Testis (tissue), 3 donors: ENCODE results near the gene LHX8. TPM values are rescaled to one million over a fixed set of nuclear protein-coding genes. Genes with fewer than 3 reads are reported as not detected.

Source experiments
- DNase-seq: peaks from one replicate; pipeline ENCODE4 v3.0.0-alpha.2; 2019
- H3K27ac ChIP-seq, 2 donors: fragments of 200-600 bp; sonication (generic); one replicate each; pipeline ENCODE4 v1.5.1; 2019
- H3K27me3 ChIP-seq: fragments of 200-600 bp; sonication (generic); one replicate; pipeline ENCODE4 v1.5.1; 2019
- H3K36me3 ChIP-seq: fragments of 200-600 bp; sonication (generic); one replicate; pipeline ENCODE4 v1.5.1; 2017; ENCODE audit warnings: low read depth; ENCODE audit errors: missing control alignments
- H3K4me1 ChIP-seq: fragments of 200-600 bp; sonication (generic); one replicate; pipeline ENCODE4 v1.5.1; 2019
- H3K4me3 ChIP-seq, 2 donors: fragments of 200-600 bp; sonication (generic); one replicate each; pipeline ENCODE4 v1.5.1; 2017 to 2019
- H3K9me3 ChIP-seq: fragments of 200-600 bp; sonication (generic); one replicate; pipeline ENCODE4 v1.5.1; 2017
- POLR2A ChIP-seq: fragments of 450-650 bp; IDR thresholded peaks from one replicate; pipeline ENCODE4 v1.6.1; 2017; ENCODE audit warnings: antibody characterized with exemption, mild to moderate bottlenecking, moderate library complexity
- WGBS, 2 donors: methylation state at CpG; one replicate each; pipeline ENCODE4 v1.1.5; 2018; 5-methylcytosine and 5-hydroxymethylcytosine counted together
- intact Hi-C: fragments of 100-400 bp; cut with DNase I; formaldehyde crosslinking; loops from one replicate; pipeline ENCODE4 v1.15.1; 2023; ENCODE audit warnings: low total_unique reads
- polyA plus RNA-seq: library from polyadenylated mRNA; stranded (reverse); fragments of 350-450 nt; fragmentation: Illumina TruSeq; extraction: RNeasy Lipid Tissue Mini Kit (QIAGEN cat#74804); gene quantifications from one replicate; pipeline ENCODE4 v1.2.3, GENCODE V29; 2014; ENCODE audit warnings: low read depth, low replicate concordance; ENCODE audit not compliant: insufficient read depth
- small RNA-seq, 2 donors: library from RNA; depleted of rRNA; stranded (forward); fragments of <200 nt; gene quantifications; one replicate each; pipeline ENCODE3, GENCODE V24; 2016
- total RNA-seq, 2 donors: library from RNA; depleted of rRNA; stranded (reverse); fragments of >200 nt; gene quantifications; one replicate each; pipeline ENCODE4 v1.2.3, GENCODE V29; 2016
- TF ChIP-seq, protein P1 (sequence below), 3 experiments: fragments of 450-650 bp in 2 of 3; fragments of 200-600 bp in 1 of 3; sonication (generic) in 1 of 3; IDR thresholded peaks; one replicate each; pipeline ENCODE4 v1.5.1; 2016 to 2019; ENCODE audit warnings: antibody characterized with exemption in 3 of 3, mild to moderate bottlenecking in 2 of 3, moderate library complexity in 1 of 3

The LHX8 gene
- total and polyA plus RNA-seq, 3 donors from 2014 or later = 1.4 to 2.9 (median 1.7) TPM

DNA sequence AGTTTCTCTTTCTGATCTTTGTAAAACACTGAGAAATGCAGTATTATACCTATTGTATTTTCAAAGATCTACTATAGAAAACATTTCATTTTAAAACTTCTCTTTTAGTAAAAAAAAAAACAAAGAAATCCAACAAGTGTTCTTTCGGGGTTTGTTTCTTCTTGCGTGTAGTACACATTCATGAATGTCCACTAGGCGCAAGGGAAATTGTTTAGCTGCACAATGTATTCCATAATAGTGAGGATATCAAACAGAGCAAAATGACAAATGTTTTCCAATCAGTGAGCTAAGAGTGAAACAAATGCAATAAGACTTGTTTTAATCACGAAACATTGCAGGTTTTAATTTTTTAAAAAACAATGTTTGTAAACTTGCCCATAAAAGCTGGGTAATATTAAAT lies 68.6 kb downstream of the LHX8 start:
- TF ChIP-seq POLR2A = no peak
- TF ChIP-seq, protein P1, sequence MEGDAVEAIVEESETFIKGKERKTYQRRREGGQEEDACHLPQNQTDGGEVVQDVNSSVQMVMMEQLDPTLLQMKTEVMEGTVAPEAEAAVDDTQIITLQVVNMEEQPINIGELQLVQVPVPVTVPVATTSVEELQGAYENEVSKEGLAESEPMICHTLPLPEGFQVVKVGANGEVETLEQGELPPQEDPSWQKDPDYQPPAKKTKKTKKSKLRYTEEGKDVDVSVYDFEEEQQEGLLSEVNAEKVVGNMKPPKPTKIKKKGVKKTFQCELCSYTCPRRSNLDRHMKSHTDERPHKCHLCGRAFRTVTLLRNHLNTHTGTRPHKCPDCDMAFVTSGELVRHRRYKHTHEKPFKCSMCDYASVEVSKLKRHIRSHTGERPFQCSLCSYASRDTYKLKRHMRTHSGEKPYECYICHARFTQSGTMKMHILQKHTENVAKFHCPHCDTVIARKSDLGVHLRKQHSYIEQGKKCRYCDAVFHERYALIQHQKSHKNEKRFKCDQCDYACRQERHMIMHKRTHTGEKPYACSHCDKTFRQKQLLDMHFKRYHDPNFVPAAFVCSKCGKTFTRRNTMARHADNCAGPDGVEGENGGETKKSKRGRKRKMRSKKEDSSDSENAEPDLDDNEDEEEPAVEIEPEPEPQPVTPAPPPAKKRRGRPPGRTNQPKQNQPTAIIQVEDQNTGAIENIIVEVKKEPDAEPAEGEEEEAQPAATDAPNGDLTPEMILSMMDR (IDR thresholded peaks at IDR 0.05) = no peak
- Histone ChIP-seq H3K4me1 (no peaks in the 10 kb centered on the region), H3K27ac (no peak overlapping the region), H3K4me3 (no peak overlapping the region), H3K9me3 (no peaks in the 10 kb centered on the region), H3K27me3 (no peaks in the 10 kb centered on the region), H3K36me3 (no peaks in the 10 kb centered on the region)
- intact Hi-C loops = no loop called here
- no peak for DNase-seq
- WGBS, 2 donors = 85 to 94% methylated on average over 4 of the region's 4 CpGs

DNA sequence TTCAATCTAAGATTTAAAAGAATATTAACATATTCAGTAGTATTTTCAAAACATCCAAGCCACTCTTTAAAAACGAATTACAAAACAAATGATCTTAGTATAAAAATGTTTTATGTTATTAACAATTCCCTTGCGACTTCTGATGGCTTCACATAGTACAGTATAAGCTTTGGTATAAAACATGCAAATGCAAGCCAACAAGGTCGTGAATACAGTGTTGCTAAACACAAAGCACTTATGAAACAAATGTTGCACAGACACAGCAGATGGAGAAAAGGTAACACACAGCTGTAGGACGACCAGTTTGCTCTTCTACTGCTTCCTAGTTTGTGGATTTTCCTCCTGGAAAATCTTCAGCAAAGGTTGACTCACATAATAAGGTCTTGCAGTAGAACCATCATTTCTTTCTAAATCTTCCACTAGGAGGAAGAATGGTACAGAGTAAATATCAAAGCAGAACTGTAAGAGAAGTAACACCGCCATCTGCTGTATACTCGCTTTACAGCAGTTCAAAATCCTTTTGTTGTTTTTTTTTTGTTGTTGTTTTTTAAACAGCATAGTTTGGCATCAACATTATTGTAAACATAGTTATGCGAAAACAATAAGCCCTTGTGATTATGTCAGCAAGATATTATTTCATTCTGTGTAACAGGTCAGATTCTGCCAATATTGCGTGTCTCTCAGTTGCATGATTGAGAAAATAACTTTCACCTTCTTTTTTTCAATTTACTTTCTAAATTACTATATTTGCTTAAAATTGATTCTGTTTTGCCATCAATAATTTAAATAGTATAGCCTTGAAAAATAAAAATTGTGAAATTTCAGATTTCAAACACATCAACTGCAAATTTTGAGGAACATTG lies 69.5 kb downstream of the LHX8 start:
- no peak overlapping the region for H3K4me3 ChIP-seq
- H3K27ac ChIP-seq = no peak overlapping the region
- intact Hi-C loops = no loop called here
- DNase-seq = peak; percentile 36
- 36 to 37% methylated on average over 8 of the region's 8 CpGs for WGBS, 2 donors
- no peaks in the 10 kb centered on the region for H3K36me3 ChIP-seq
- H3K4me1 ChIP-seq = no peaks in the 10 kb centered on the region
- no peaks in the 10 kb centered on the region for H3K27me3 ChIP-seq
- TF ChIP-seq POLR2A = no peak
- TF ChIP-seq, protein P1 (IDR thresholded peaks at IDR 0.05) = peak in 2 of 3 experiments; percentile 34 to 70
- H3K9me3 ChIP-seq = no peaks in the 10 kb centered on the region

GRCh38 chr1:75208862-75209261 lies 74.7 kb downstream of the LHX8 start:
- intact Hi-C loops = no loop called here

More at GRCh38 chr1:75208862-75209261, 74.7 kb downstream of the LHX8 start:
- Histone ChIP-seq H3K9me3 (no peaks in the 10 kb centered on the region), H3K4me1 (no peaks in the 10 kb centered on the region), H3K27me3 (no peaks in the 10 kb centered on the region), H3K36me3 (no peaks in the 10 kb centered on the region), H3K4me3 (no peak overlapping the region), H3K27ac (no peak overlapping the region)
- DNase-seq = no peak
- no peak for TF ChIP-seq POLR2A
- TF ChIP-seq, protein P1 (IDR thresholded peaks at IDR 0.05) = no peak

Small RNAs within 50 kb of the gene (small RNA-seq; reads per million reads assigned to genes)
- gene RNU6-622P = 0 reads per million in 2 donors
